Body of pancreas (tissue), 4 donors: Measurements from ENCODE around the gene COX4I2.

Experiments
- POLR2A ChIP-seq, 3 donors: fragments of 450-650 bp; IDR thresholded peaks; one replicate each; pipeline ENCODE4 v1.6.1; 2016; ENCODE audit warnings: antibody characterized with exemption in 3 of 3, mild to moderate bottlenecking in 2 of 3
- TF ChIP-seq, protein P1 (sequence below), 7 experiments: fragments of 450-650 bp in 4 of 7; fragments of 200-600 bp in 3 of 7; sonication (generic) in 3 of 7; IDR thresholded peaks; one replicate each; pipeline ENCODE4 v1.5.1; 2016 to 2019; ENCODE audit warnings: antibody characterized with exemption in 7 of 7

DNA sequence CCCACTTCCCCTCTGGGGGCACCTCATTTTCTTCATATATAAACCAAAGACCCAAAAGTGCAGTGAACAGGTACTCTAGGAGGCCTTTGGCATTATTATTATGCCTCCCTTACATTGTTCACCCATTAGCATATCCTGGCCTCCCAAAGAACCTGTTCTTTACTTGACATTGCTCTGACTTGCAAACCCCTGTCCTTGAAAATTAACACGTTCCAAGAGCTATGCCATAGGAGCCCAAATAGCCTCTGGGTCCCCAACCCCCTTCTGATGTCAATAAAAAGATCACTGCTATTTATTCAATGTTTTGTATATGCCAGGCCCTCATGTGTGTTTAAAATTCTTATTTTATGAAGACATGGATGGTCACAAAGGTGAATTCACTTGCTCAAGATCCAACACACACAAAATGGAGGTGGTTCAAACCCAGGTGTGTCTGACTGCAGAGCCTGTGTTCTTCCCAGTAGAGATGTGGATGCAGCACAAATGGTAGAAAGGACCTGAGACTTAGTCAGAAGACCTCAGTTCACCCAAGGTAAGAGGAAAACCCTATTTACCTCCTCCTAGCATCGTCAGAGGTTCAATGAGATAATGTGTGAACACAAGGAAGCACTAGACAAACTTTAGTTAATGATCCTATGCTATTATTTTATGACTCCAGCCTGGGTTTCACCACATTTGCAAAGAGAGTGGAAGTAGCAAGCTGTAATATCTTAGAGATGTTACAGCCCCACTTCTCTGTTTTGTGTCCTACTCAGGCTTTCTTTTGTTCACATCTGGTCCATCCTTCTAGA is 48.3 kb downstream of the COX4I2 start:
- TF ChIP-seq, protein P1, sequence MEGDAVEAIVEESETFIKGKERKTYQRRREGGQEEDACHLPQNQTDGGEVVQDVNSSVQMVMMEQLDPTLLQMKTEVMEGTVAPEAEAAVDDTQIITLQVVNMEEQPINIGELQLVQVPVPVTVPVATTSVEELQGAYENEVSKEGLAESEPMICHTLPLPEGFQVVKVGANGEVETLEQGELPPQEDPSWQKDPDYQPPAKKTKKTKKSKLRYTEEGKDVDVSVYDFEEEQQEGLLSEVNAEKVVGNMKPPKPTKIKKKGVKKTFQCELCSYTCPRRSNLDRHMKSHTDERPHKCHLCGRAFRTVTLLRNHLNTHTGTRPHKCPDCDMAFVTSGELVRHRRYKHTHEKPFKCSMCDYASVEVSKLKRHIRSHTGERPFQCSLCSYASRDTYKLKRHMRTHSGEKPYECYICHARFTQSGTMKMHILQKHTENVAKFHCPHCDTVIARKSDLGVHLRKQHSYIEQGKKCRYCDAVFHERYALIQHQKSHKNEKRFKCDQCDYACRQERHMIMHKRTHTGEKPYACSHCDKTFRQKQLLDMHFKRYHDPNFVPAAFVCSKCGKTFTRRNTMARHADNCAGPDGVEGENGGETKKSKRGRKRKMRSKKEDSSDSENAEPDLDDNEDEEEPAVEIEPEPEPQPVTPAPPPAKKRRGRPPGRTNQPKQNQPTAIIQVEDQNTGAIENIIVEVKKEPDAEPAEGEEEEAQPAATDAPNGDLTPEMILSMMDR (IDR thresholded peaks at IDR 0.05) = no peak
- TF ChIP-seq POLR2A (IDR thresholded peaks at IDR 0.05) = no peak
